ENCODE data around the gene E4F1. TPM values are rescaled to one million over a fixed set of nuclear protein-coding genes. Genes with fewer than 3 reads are reported as not detected.

Gene E4F1
- total and polyA plus RNA-seq, 2 of the 13 experiments (the other 11 are each of a cell fraction or from before 2014, with no cell fraction given): 13.8 to 19.5 TPM

- no peak for TF ChIP-seq ZNF207 (IDR thresholded peaks at IDR 0.05; ENCODE audit: borderline replicate concordance)
- TF ChIP-seq ZNF235 (CRISPR knock-in tag; IDR thresholded peaks at IDR 0.05; ENCODE audit: borderline replicate concordance): peak; percentile 31; the same call in 1 of the 2 replicates
- no peak for TF ChIP-seq MTF2 (CRISPR knock-in tag; IDR thresholded peaks at IDR 0.05; ENCODE audit: borderline replicate concordance)
- peak; percentile 37; the same call in 1 of the 2 replicates for TF ChIP-seq NR2F6 (IDR thresholded peaks at IDR 0.05)
- TF ChIP-seq NR2F6 (CRISPR knock-in tag; IDR thresholded peaks at IDR 0.05): peak; percentile 87
- TF ChIP-seq, protein P1, sequence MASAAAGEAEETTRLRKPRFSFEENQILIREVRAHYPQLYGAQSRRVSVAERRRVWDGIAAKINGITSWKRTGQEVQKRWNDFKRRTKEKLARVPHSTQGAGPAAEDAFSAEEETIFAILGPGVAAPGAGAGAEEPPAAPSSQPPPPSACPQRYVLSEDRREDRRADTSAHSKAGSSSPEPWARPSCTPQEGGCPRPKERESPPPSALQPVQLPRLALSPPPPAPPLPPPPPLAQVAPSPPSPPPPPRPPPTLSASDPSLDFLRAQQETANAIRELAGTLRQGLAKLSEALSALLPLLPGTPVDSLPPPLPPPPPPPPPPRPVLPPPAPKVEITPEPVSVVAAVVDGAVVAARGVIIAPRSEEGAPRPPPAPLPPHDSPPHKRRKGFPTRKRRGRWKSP (CRISPR knock-in tag; IDR thresholded peaks at IDR 0.05): peak; percentile 59; the same call in 1 of the 2 replicates
- TF ChIP-seq, protein P2, sequence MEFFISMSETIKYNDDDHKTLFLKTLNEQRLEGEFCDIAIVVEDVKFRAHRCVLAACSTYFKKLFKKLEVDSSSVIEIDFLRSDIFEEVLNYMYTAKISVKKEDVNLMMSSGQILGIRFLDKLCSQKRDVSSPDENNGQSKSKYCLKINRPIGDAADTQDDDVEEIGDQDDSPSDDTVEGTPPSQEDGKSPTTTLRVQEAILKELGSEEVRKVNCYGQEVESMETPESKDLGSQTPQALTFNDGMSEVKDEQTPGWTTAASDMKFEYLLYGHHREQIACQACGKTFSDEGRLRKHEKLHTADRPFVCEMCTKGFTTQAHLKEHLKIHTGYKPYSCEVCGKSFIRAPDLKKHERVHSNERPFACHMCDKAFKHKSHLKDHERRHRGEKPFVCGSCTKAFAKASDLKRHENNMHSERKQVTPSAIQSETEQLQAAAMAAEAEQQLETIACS (CRISPR knock-in tag; IDR thresholded peaks at IDR 0.05): peak; percentile 35; the same call in 1 of the 2 replicates
- 0 out of 2 replicates have a peak, but pooled peaks have one; percentile 31 for TF ChIP-seq ZNF878 (CRISPR knock-in tag; IDR thresholded peaks at IDR 0.05)
- TF ChIP-seq BCL6 (CRISPR knock-in tag; IDR thresholded peaks at IDR 0.05): peak; percentile 67
- TF ChIP-seq SMAD1 (CRISPR knock-in tag; IDR thresholded peaks at IDR 0.05; ENCODE audit: borderline replicate concordance, low read depth): peak; percentile 84; the same call in 1 of the 2 replicates
- peak; percentile 89 for TF ChIP-seq CSRNP1 (CRISPR knock-in tag; IDR thresholded peaks at IDR 0.05)
- 0 out of 2 replicates have a peak, but pooled peaks have one; percentile 18 for TF ChIP-seq CREB1 (IDR thresholded peaks at IDR 0.05)
- peak; percentile 49; the same call in 1 of the 2 replicates for TF ChIP-seq CREB1 (CRISPR knock-in tag; IDR thresholded peaks at IDR 0.05)
- TF ChIP-seq DMAP1 (CRISPR knock-in tag; IDR thresholded peaks at IDR 0.05): peak; percentile 73; the same call in 1 of the 2 replicates
- TF ChIP-seq SRF (IDR thresholded peaks at IDR 0.05; ENCODE audit: low read depth, low read length): no peak
- peak; percentile 78; the same call in 1 of the 2 replicates for TF ChIP-seq ZNF768 (CRISPR knock-in tag; IDR thresholded peaks at IDR 0.05)
- TF ChIP-seq STAG1 (CRISPR knock-in tag; IDR thresholded peaks at IDR 0.05): peak; percentile 79
- no peak for TF ChIP-seq GRHL1 (CRISPR knock-in tag; conservative IDR thresholded peaks at IDR 0.05)
- peak; percentile 30; the same call in 1 of the 2 replicates for TF ChIP-seq SMYD3 (CRISPR knock-in tag; IDR thresholded peaks at IDR 0.05)
- peak; percentile 70 for TF ChIP-seq HNRNPK (IDR thresholded peaks at IDR 0.05; ENCODE audit: low read depth, low read length, poor library complexity, severe bottlenecking)
- TF ChIP-seq HIC2 (CRISPR knock-in tag; IDR thresholded peaks at IDR 0.05; ENCODE audit: low read depth): peak; percentile 84
- TF ChIP-seq ZNF205 (CRISPR knock-in tag; IDR thresholded peaks at IDR 0.05): no peak
- TF ChIP-seq ZNF879 (CRISPR knock-in tag; IDR thresholded peaks at IDR 0.05): 0 out of 2 replicates have a peak, but pooled peaks have one; percentile 24
These were observed 28.1 kb downstream of the E4F1 start, which contains the start of gene ECI1 (continued) for GRCh38 chr16:2251296-2252111.
